BJ (cell line): ENCODE measurements around the gene MMP2. TPM values are rescaled to one million over a fixed set of nuclear protein-coding genes. Genes with fewer than 3 reads are reported as not detected.

ENCODE experiments used
- CTCF ChIA-PET: fragments of 350-600 bp; formaldehyde crosslinking; extraction: SDS; loops from one replicate; lab custom pipeline; 2021; ENCODE audit warnings: antibody characterized with exemption, inconsistent platforms; lab: Yijun Ruan, JAX
- POLR2A ChIA-PET: fragments of 300-600 bp; sonication (Branson Sonifier 250); formaldehyde crosslinking; extraction: SDS; loops from one replicate; lab custom pipeline; 2021; ENCODE audit warnings: antibody characterized with exemption; lab: Charles Lee
- DNase-seq: peaks from one replicate; pipeline ENCODE4 v3.0.0-alpha.2; 2011; ENCODE audit warnings: low read depth
- H3K27me3 ChIP-seq: 2 replicates; pipeline ENCODE4 v1.6.0; 2011; ENCODE audit warnings: low read length; ENCODE audit not compliant: control insufficient read depth, insufficient read depth
- H3K36me3 ChIP-seq: 2 replicates; pipeline ENCODE4 v1.5.1; 2011; ENCODE audit warnings: low read length; ENCODE audit not compliant: control insufficient read depth, insufficient read depth
- H3K4me3 ChIP-seq: 2 replicates; pipeline ENCODE4 v1.5.1; 2011; ENCODE audit warnings: low read depth, mild to moderate bottlenecking, control low read depth, low read length
- polyA plus RNA-seq: library from polyadenylated mRNA; depleted of rRNA; stranded (reverse); fragments of >200 nt; gene quantifications from 2 replicates; pipeline ENCODE4 v1.2.3, GENCODE V29; 2011
- TF ChIP-seq, protein P1 (sequence below): IDR thresholded peaks from 2 replicates; pipeline ENCODE4 v1.5.1; 2011; ENCODE audit warnings: low read depth, mild to moderate bottlenecking, control low read depth, inconsistent platforms, low read length, moderate library complexity; ENCODE audit not compliant: insufficient read depth

Gene MMP2
- polyA plus RNA-seq, 1 experiment: 1,609 TPM

DNA sequence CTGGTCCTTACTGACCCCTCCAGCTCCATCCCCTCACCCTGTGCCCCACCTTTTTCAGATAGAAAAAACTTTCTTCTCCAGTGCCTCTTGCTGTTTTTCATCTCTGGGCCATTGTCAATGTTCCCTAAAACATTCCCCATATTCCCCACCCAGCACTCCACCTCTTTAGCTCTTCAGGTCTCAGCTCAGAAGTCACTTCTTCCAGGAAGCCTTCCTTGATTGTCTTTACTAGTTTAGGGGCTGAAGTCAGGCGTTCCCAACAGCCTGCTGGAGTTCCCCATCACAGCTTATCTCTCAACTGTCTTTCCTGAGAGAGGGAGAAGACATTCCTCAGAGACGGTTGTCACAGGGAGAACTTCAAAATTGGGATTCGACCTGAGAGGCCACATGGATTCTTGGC is 1.3 kb upstream of the MMP2 start:
- Histone ChIP-seq H3K27me3 (no peaks in the 10 kb centered on the region), H3K4me3 (no peak overlapping the region), H3K36me3 (0 out of 2 replicates have a peak, but pooled peaks cover 1% of the 10 kb centered on the region)
- TF ChIP-seq, protein P1, sequence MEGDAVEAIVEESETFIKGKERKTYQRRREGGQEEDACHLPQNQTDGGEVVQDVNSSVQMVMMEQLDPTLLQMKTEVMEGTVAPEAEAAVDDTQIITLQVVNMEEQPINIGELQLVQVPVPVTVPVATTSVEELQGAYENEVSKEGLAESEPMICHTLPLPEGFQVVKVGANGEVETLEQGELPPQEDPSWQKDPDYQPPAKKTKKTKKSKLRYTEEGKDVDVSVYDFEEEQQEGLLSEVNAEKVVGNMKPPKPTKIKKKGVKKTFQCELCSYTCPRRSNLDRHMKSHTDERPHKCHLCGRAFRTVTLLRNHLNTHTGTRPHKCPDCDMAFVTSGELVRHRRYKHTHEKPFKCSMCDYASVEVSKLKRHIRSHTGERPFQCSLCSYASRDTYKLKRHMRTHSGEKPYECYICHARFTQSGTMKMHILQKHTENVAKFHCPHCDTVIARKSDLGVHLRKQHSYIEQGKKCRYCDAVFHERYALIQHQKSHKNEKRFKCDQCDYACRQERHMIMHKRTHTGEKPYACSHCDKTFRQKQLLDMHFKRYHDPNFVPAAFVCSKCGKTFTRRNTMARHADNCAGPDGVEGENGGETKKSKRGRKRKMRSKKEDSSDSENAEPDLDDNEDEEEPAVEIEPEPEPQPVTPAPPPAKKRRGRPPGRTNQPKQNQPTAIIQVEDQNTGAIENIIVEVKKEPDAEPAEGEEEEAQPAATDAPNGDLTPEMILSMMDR: no peak
- POLR2A ChIA-PET: no interaction called here
- DNase-seq: no peak
- CTCF ChIA-PET: no interaction called here

DNA sequence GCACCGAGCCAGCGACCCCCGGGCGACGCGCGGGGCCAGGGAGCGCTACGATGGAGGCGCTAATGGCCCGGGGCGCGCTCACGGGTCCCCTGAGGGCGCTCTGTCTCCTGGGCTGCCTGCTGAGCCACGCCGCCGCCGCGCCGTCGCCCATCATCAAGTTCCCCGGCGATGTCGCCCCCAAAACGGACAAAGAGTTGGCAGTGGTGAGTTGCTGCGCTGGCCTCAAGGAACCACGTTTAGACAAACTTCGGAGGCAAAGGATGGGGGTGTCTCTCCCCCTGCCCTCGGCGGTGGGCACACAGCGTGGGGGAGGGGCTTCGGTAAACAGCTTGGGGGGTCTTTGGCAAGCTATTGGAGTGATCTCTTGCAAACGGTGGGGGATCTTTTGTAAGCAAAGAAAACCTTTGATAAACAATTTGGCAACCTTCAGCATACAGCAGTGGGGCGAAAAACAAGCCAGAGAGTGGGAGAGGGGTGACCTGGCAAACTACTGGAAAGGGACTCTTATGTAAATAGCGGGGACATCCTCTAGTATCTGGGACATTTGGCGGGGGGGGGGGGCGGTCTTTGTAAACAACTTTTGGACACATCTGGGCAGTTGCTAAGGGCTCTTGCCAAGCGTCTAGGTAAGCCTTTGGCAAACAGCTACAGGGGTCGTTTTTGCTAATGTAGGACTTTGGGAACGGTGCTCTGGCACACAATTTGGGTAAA is 587 bp downstream of the MMP2 start:
- TF ChIP-seq, protein P1: no peak
- no peak for DNase-seq
- no peaks in the 10 kb centered on the region for H3K27me3 ChIP-seq
- POLR2A ChIA-PET: interaction anchor here (0.7 to 1.2 kb wide), 4 partner anchors 8 to 1810 kb away, joined by 3 to 5 read pairs (median 4); no protein-coding TSS in a partner anchor
- CTCF ChIA-PET: interaction anchor here (0.8 kb wide), 1 partner anchor 8 kb away, joined by 3 read pairs; no protein-coding TSS in a partner anchor
- peak overlapping the region; percentile 82 for H3K4me3 ChIP-seq
- peaks cover 16% of the 10 kb centered on the region for H3K36me3 ChIP-seq

GRCh38 chr16:55480228-55480655 is 1.2 kb downstream of the MMP2 start:
- peak; percentile 73 for DNase-seq
- H3K36me3 ChIP-seq: peaks cover 22% of the 10 kb centered on the region
- ChIA-PET POLR2A (interaction anchor here (0.7 to 1.2 kb wide), 4 partner anchors 9 to 1810 kb away, joined by 3 to 4 read pairs (median 4); no protein-coding TSS in a partner anchor), CTCF (interaction anchor here (0.8 to 1.7 kb wide), 2 partner anchors 9 to 15 kb away, joined by 3 to 8 read pairs; no protein-coding TSS in a partner anchor)
- TF ChIP-seq, protein P1: no peak
- H3K4me3 ChIP-seq: peak overlapping the region; percentile 82
- no peaks in the 10 kb centered on the region for H3K27me3 ChIP-seq

DNA sequence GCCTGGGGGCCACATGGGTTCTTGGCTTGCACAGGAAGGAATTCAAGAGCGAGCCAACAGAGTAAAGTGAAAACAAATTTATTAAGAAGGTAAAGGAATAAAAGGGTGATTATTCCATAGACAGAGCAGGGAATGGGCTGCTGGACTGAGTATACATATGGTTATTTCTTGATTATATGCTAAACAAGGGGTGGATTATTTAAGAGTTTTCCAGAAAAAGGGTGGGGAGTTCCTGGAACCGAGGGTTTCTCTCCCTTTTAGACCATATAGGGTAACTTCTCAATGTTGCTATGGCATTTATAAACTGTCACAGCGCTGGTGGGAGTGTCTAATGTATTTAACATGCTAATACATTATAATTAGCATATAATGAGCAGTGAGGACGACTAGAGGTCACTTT is 2.0 kb downstream of the MMP2 start:
- DNase-seq: no peak
- POLR2A ChIA-PET: interaction anchor here (0.6 kb wide), 1 partner anchor 566 kb away, joined by 3 read pairs; no protein-coding TSS in a partner anchor
- Histone ChIP-seq H3K27me3 (no peaks in the 10 kb centered on the region), H3K4me3 (peak overlapping the region; percentile 82), H3K36me3 (peaks cover 27% of the 10 kb centered on the region)
- CTCF ChIA-PET: interaction anchor here (1.1 to 1.7 kb wide), 2 partner anchors 13 to 16 kb away, joined by 3 to 8 read pairs; no protein-coding TSS in a partner anchor
- TF ChIP-seq, protein P1: no peak

DNA sequence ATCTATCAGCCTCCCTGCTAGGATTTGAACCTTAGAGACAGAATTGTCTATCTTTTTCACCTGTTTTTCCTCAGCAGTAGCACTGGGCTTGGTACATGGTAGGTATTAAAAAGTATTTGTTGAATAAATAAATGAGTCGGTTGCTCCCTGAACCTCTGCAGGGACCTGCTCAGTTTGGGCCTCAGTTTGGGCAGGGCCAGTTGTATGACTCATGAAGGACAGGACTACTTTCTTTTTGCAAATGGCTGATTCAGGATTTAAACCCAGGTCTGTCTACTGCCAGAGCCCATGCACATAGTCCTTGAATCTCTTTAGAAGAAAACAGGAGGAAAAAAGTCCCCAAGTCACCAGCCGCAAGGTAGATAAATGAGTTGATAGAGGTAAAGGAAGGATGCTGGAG is 3.1 kb downstream of the MMP2 start:
- ChIA-PET POLR2A (no interaction called here), CTCF (no interaction called here)
- Histone ChIP-seq H3K27me3 (no peaks in the 10 kb centered on the region), H3K4me3 (no peak overlapping the region), H3K36me3 (peaks cover 28% of the 10 kb centered on the region)
- DNase-seq: no peak
- TF ChIP-seq, protein P1: no peak
